DOHH2 (cell line): ENCODE data around the gene MRPL54.

Experiments used
- EZH2phosphoT487 ChIP-seq: fragments of 200-600 bp; sonication (generic); IDR thresholded peaks from 2 replicates; pipeline ENCODE4 v1.6.1; 2017; ENCODE audit warnings: borderline replicate concordance, mild to moderate bottlenecking, antibody characterized with exemption, low read length, moderate library complexity, mixed read lengths
- TF ChIP-seq, protein P1 (sequence below): fragments of 200-600 bp; sonication (generic); IDR thresholded peaks from one replicate; pipeline ENCODE4 v1.5.1; 2014; ENCODE audit warnings: antibody characterized with exemption, mild to moderate bottlenecking, low read depth, low read length; ENCODE audit not compliant: poor library complexity, severe bottlenecking

DNA sequence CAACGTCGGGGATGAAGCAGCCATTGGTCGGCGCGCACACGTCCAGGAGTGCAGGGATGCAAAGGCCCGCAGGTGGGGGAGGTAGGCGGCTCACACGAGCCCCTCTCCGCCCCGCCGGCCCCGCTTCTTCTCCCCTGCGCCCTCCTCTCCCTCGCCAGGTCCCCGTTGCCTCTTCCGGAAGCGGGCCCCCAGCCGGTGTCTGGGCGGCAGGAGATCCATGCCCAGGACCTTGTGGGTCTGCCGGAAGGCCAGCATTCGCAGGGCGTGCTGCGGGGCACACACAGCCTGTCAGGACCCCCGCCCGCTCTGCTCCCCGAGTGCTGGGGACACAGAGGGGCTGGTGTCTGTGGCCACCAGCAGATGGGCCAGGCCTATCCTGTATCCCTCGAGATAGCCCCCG is 43.4 kb downstream of the MRPL54 start:
- TF ChIP-seq, protein P1, sequence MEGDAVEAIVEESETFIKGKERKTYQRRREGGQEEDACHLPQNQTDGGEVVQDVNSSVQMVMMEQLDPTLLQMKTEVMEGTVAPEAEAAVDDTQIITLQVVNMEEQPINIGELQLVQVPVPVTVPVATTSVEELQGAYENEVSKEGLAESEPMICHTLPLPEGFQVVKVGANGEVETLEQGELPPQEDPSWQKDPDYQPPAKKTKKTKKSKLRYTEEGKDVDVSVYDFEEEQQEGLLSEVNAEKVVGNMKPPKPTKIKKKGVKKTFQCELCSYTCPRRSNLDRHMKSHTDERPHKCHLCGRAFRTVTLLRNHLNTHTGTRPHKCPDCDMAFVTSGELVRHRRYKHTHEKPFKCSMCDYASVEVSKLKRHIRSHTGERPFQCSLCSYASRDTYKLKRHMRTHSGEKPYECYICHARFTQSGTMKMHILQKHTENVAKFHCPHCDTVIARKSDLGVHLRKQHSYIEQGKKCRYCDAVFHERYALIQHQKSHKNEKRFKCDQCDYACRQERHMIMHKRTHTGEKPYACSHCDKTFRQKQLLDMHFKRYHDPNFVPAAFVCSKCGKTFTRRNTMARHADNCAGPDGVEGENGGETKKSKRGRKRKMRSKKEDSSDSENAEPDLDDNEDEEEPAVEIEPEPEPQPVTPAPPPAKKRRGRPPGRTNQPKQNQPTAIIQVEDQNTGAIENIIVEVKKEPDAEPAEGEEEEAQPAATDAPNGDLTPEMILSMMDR, result no peak
- no peak for TF ChIP-seq EZH2phosphoT487
